Neuronal stem cell (in vitro differentiated cells): Measurements from ENCODE around the gene BMP2K.
"Not testable (repeated sequence)": the region's sequence is repeated elsewhere in the genome, so short reads cannot be mapped to it uniquely, and the experiment has no call there.

Experiments
- DNase-seq: peaks from one replicate; pipeline ENCODE4 v3.0.0-alpha.2; 2013; ENCODE audit warnings: low spot score
- H2AFZ ChIP-seq: one replicate; pipeline ENCODE4 v1.6.1; 2013; ENCODE audit warnings: mild to moderate bottlenecking, low read length, inconsistent platforms
- H2AK5ac ChIP-seq: 2 replicates; pipeline ENCODE4 v1.6.1; 2013; ENCODE audit warnings: low read depth, mild to moderate bottlenecking, inconsistent platforms, low read length, moderate library complexity, mixed read lengths
- H2BK120ac ChIP-seq: 2 replicates; pipeline ENCODE4 v1.6.1; 2013; ENCODE audit warnings: low read depth, mild to moderate bottlenecking, inconsistent platforms, low read length, moderate library complexity, mixed read lengths
- H2BK12ac ChIP-seq: one replicate; pipeline ENCODE4 v1.6.1; 2013; ENCODE audit warnings: low read length, inconsistent platforms
- H2BK15ac ChIP-seq: 2 replicates; pipeline ENCODE4 v1.6.1; 2013; ENCODE audit warnings: mild to moderate bottlenecking, low read length, inconsistent platforms, mixed read lengths
- H2BK5ac ChIP-seq: one replicate; pipeline ENCODE4 v1.6.1; 2013; ENCODE audit warnings: inconsistent platforms, mild to moderate bottlenecking, low read length, moderate library complexity
- H3K14ac ChIP-seq: one replicate; pipeline ENCODE4 v1.6.1; 2013; ENCODE audit warnings: low read length, inconsistent platforms
- H3K18ac ChIP-seq: 2 replicates; pipeline ENCODE4 v1.6.1; 2013; ENCODE audit warnings: low read length, inconsistent platforms
- H3K23ac ChIP-seq: 2 replicates; pipeline ENCODE4 v1.6.1; 2013; ENCODE audit warnings: low read depth, mild to moderate bottlenecking, mixed read lengths, low read length, inconsistent platforms; ENCODE audit not compliant: poor library complexity
- H3K27ac ChIP-seq: replicated peaks from 3 replicates; pipeline ENCODE4 v1.5.1; 2013; ENCODE audit warnings: low read length, inconsistent platforms
- H3K27me3 ChIP-seq, 3 experiments: 2 replicates each; pipeline ENCODE4 v1.6.1; 2013; ENCODE audit warnings: low read length in 3 of 3, mild to moderate bottlenecking in 2 of 3, inconsistent platforms in 1 of 3, low read depth in 1 of 3, mixed read lengths in 1 of 3, moderate library complexity in 1 of 3; ENCODE audit not compliant: control insufficient read depth in 3 of 3, insufficient read depth in 3 of 3
- H3K36me3 ChIP-seq, 2 donors: replicated peaks in 1 of 2; 2 replicates each; pipeline ENCODE4 v1.6.1; 2013; ENCODE audit warnings: low read length in 2 of 2; ENCODE audit not compliant: control insufficient read depth in 2 of 2, insufficient read depth in 2 of 2
- H3K4ac ChIP-seq: 2 replicates; pipeline ENCODE4 v1.6.1; 2013; ENCODE audit warnings: inconsistent platforms, mild to moderate bottlenecking, low read length, moderate library complexity
- H3K4me1 ChIP-seq, 2 donors: 1 replicate in 1 of 2; 2 replicates in 1 of 2; pipeline ENCODE4 v1.6.1; 2013; ENCODE audit warnings: low read length in 2 of 2, low read depth in 1 of 2; ENCODE audit not compliant: control insufficient read depth in 2 of 2, insufficient read depth in 1 of 2
- H3K4me2 ChIP-seq: one replicate; pipeline ENCODE4 v1.6.1; 2013; ENCODE audit warnings: mild to moderate bottlenecking, low read length, inconsistent platforms; ENCODE audit not compliant: insufficient read depth, poor library complexity, severe bottlenecking
- H3K4me3 ChIP-seq, 2 donors: 2 replicates each; pipeline ENCODE4 v1.5.1; 2013; ENCODE audit warnings: low read length in 2 of 2, mild to moderate bottlenecking in 2 of 2, inconsistent platforms in 1 of 2, moderate library complexity in 1 of 2
- H3K79me1 ChIP-seq: one replicate; pipeline ENCODE4 v1.6.1; 2013; ENCODE audit warnings: low read depth, mild to moderate bottlenecking, inconsistent platforms, low read length, moderate library complexity
- H3K9ac ChIP-seq: one replicate; pipeline ENCODE4 v1.6.1; 2013; ENCODE audit warnings: mild to moderate bottlenecking, low read depth, low read length, inconsistent platforms; ENCODE audit not compliant: poor library complexity
- H3K9me3 ChIP-seq, 2 donors: replicated peaks in 1 of 2; 2 replicates each; pipeline versions ENCODE3 to v1.6.1; 2013; ENCODE audit warnings: low read length in 2 of 2, mild to moderate bottlenecking in 2 of 2, inconsistent platforms in 1 of 2, low read depth in 1 of 2, mixed read lengths in 1 of 2, moderate library complexity in 1 of 2; ENCODE audit not compliant: control insufficient read depth in 2 of 2, insufficient read depth in 1 of 2
- H4K8ac ChIP-seq: one replicate; pipeline ENCODE4 v1.6.1; 2013; ENCODE audit warnings: low read depth, mild to moderate bottlenecking, inconsistent platforms, low read length, moderate library complexity
- H4K91ac ChIP-seq: one replicate; pipeline ENCODE4 v1.6.1; 2013; ENCODE audit warnings: low read length, low read depth, mild to moderate bottlenecking, inconsistent platforms; ENCODE audit not compliant: poor library complexity
- WGBS, 2 donors: extraction: QIAGEN DNeasy Blood & Tissue Kit; methylation state at CpG; one replicate each; pipeline ENCODE4 v1.1.7; 2013; ENCODE audit warnings: missing lambda C conversion rate in 2 of 2, mixed read lengths in 1 of 2; ENCODE audit not compliant: insufficient read length in 2 of 2, insufficient replicate concordance in 1 of 2; ENCODE audit errors: extremely low coverage in 2 of 2; 5-methylcytosine and 5-hydroxymethylcytosine counted together

BMP2K gene

GRCh38 chr4:78829296-78829695 is 53.1 kb downstream of the BMP2K start:
- no peak overlapping the region for H3K23ac ChIP-seq
- no peak overlapping the region for H3K14ac ChIP-seq
- H3K9me3 ChIP-seq: no peaks in the 10 kb centered on the region
- H3K27ac ChIP-seq: no peak overlapping the region
- no peak overlapping the region for H2BK12ac ChIP-seq
- no peak for DNase-seq
- H3K79me1 ChIP-seq: no peaks in the 10 kb centered on the region
- H2AFZ ChIP-seq: no peak overlapping the region
- H4K91ac ChIP-seq: no peak overlapping the region
- no peak overlapping the region for H2BK5ac ChIP-seq
- no peaks in the 10 kb centered on the region for H3K4me1 ChIP-seq
- H2AK5ac ChIP-seq: no peak overlapping the region
- no peak overlapping the region for H3K4me2 ChIP-seq
- no peaks in the 10 kb centered on the region for H3K27me3 ChIP-seq
- H3K18ac ChIP-seq: no peak overlapping the region
- H2BK120ac ChIP-seq: no peak overlapping the region
- peaks cover 10 to 65% of the 10 kb centered on the region in 2 donors for H3K36me3 ChIP-seq
- no peak overlapping the region for H2BK15ac ChIP-seq
- no peak overlapping the region for H4K8ac ChIP-seq
- no peak overlapping the region for H3K4me3 ChIP-seq
- no peak overlapping the region for H3K9ac ChIP-seq
- H3K4ac ChIP-seq: no peak overlapping the region

- H3K27me3 ChIP-seq, H3K14ac ChIP-seq, H2AFZ ChIP-seq, H3K4me3 ChIP-seq, H4K8ac ChIP-seq, H3K18ac ChIP-seq, H4K91ac ChIP-seq, H3K4me1 ChIP-seq, DNase-seq, H3K9ac ChIP-seq, H3K27ac ChIP-seq, H3K4ac ChIP-seq, H2BK15ac ChIP-seq, H2BK5ac ChIP-seq, H3K79me1 ChIP-seq, H3K23ac ChIP-seq, H2AK5ac ChIP-seq, H3K4me2 ChIP-seq, H3K9me3 ChIP-seq, H2BK12ac ChIP-seq, H2BK120ac ChIP-seq: not testable (repeated sequence)
- no CpG with 5 or more reads among the region's 3 CpGs for WGBS, 2 donors
- peaks cover 2 to 19% of the 10 kb centered on the region in 2 donors for H3K36me3 ChIP-seq
These were observed 63.5 kb downstream of the BMP2K start for GRCh38 chr4:78839676-78840075.

GRCh38 chr4:78840286-78840685 is 64.1 kb downstream of the BMP2K start:
- not testable (repeated sequence) for H2AK5ac ChIP-seq, H2BK12ac ChIP-seq
- WGBS, 2 donors: no CpG with 5 or more reads among the region's 4 CpGs

GRCh38 chr4:78845472-78845871 is 69.3 kb downstream of the BMP2K start:
- Histone ChIP-seq H2AFZ (no peak overlapping the region), H3K4ac (no peak overlapping the region), H3K14ac (no peak overlapping the region), H3K9me3 (peaks cover 0 to 3% of the 10 kb centered on the region in 2 donors), H3K4me2 (no peak overlapping the region), H2BK12ac (no peak overlapping the region), H2BK120ac (no peak overlapping the region), H3K23ac (no peak overlapping the region), H2BK15ac (no peak overlapping the region), H2BK5ac (no peak overlapping the region), H3K9ac (no peak overlapping the region), H3K4me1 (no peaks in the 10 kb centered on the region), H3K36me3 (peaks cover 0 to 14% of the 10 kb centered on the region in 2 donors), H3K27me3 (no peaks in the 10 kb centered on the region), H3K79me1 (no peaks in the 10 kb centered on the region), H4K8ac (no peak overlapping the region), H2AK5ac (no peak overlapping the region), H4K91ac (no peak overlapping the region), H3K4me3 (no peak overlapping the region), H3K27ac (no peak overlapping the region), H3K18ac (no peak overlapping the region)
- WGBS, 2 donors: no CpG with 5 or more reads among the region's 2 CpGs
- DNase-seq: no peak

More at GRCh38 chr4:78840286-78840685, 64.1 kb downstream of the BMP2K start:
- not testable (repeated sequence) for H3K4me1 ChIP-seq, H3K23ac ChIP-seq, H3K4me2 ChIP-seq, H3K4me3 ChIP-seq, H2BK120ac ChIP-seq, H2BK15ac ChIP-seq, H3K14ac ChIP-seq, H3K27me3 ChIP-seq, H3K18ac ChIP-seq, H3K9me3 ChIP-seq, H3K4ac ChIP-seq, H4K91ac ChIP-seq, DNase-seq, H2BK5ac ChIP-seq, H3K9ac ChIP-seq, H3K27ac ChIP-seq, H3K79me1 ChIP-seq, H2AFZ ChIP-seq, H4K8ac ChIP-seq
- H3K36me3 ChIP-seq: peaks cover 2 to 19% of the 10 kb centered on the region in 2 donors
